HG03060 (cell line): ENCODE results near the gene PDCD5.

ENCODE experiments used
- ATAC-seq: cut with Tn5 transposase; IDR thresholded peaks from one replicate; pipeline ENCODE4 v1.9.1; 2021; ENCODE audit warnings: low read depth, moderate number of reproducible peaks; ENCODE audit not compliant: unreplicated experiment

PDCD5 gene

GRCh38 chr19:32627714-32628270 is 46.8 kb downstream of the PDCD5 start:
- ATAC-seq = no peak

DNA sequence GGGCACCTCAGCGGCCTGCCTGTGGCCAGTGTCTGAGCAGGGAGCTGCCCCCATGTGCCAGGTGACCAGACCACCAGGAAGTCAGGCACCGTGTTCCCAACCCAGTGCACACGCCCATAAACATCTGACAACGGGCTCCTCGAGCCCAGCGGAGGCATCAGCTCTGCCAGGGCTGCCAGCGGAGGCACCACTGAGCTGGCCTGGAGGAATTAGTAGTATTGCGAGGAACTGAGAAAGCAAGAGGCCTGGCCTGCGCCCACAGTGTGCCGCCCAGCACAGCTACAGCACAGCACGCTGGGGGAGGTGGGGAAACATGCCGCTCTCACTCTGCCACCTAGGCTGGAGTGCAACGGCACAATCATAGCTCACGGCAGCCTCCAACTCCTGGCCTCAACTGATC is 49.3 kb downstream of the PDCD5 start:
- ATAC-seq = no peak

DNA sequence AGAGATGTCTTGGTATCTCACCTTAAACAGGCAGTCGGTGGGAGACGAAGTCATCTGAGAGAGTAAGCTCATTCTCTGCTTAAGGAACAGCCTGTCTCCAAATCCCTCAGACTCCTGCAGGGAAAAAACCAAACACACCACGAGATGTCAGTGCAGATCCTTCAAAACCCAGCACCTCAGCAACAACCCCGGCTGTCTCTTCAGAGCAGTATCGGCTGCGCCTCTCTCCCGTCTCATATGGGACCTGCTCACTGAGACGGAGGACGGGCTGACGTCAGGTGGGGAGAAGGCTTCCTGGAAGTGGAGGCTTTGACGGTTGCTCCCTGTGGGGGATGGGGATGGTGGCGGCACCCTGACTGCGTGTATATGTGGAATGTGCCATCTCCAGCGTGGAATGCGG is 50.4 kb downstream of the PDCD5 start:
- no peak for ATAC-seq
